ENCODE data around the gene NLRX1.

NLRX1 gene

DNA sequence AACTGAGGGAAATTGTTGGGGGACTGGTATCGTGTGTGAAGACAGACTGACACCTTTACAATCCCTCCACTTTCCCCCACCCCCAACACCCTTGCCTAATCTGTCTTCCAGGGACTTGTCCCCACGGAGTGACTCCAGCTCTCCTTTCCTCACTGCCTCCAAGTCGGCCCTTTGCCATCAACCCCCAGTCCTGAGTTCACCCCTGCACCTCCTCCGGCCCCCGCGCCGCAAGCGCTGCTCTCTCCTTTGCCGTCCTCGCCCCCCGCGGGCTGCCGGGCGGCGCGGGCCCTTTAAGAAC is 19.9 kb upstream of the NLRX1 start:
- TF ChIP-seq CTCF (IDR thresholded peaks at IDR 0.05): no peak
- no peak for TF ChIP-seq ZFX (IDR thresholded peaks at IDR 0.05; ENCODE audit: borderline replicate concordance)
- no peak overlapping the region for H3K27ac ChIP-seq

GRCh38 chr11:119149018-119149785 is 19.3 kb upstream of the NLRX1 start, which contains the start of gene ABCG4:
TSS of gene ABCG4 (plus strand) at chr11:119149052. CDS start at chr11:119149966, 914 bp downstream.
- no peak within 1 kb of the TSS for H3K27ac ChIP-seq

GRCh38 chr11:119149786-119150275 is 18.7 kb upstream of the NLRX1 start:
- TF ChIP-seq ZFX (IDR thresholded peaks at IDR 0.05; ENCODE audit: borderline replicate concordance) (no peak), CTCF (IDR thresholded peaks at IDR 0.05) (no peak)
- H3K27ac ChIP-seq: no peak overlapping the region

More at GRCh38 chr11:119149018-119149785, 19.3 kb upstream of the NLRX1 start, which contains the start of gene ABCG4:
- TF ChIP-seq ZFX (IDR thresholded peaks at IDR 0.05; ENCODE audit: borderline replicate concordance) (no peak), CTCF (IDR thresholded peaks at IDR 0.05) (no peak)

DNA sequence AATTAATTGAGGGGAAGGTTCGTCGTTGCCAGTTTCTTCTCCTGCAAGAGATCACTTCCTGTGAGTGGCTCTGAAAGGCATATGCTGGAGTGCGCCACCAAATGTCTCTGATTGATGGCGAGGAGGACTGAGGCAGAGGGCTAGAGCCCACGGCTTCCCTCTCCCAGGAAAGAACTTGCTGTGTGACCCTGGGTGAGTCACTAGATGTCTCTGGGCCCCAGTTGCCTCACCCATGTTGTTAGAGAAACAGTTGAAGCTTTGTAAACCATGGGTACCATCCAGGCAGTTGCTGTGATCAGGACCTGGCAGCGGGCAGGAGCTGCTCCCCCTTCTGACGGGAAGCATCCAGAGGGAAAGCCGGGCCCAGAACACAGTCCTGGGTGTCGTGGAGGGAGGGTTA is 16.5 kb upstream of the NLRX1 start:
- no peak overlapping the region for H3K27ac ChIP-seq
- TF ChIP-seq CTCF (IDR thresholded peaks at IDR 0.05): no peak
- TF ChIP-seq ZFX (IDR thresholded peaks at IDR 0.05; ENCODE audit: borderline replicate concordance): no peak

- no peak overlapping the region for H3K27ac ChIP-seq
- TF ChIP-seq ZFX (IDR thresholded peaks at IDR 0.05; ENCODE audit: borderline replicate concordance): no peak
- no peak for TF ChIP-seq CTCF (IDR thresholded peaks at IDR 0.05)
Measured at GRCh38 chr11:119152604-119153003, 15.9 kb upstream of the NLRX1 start.

DNA sequence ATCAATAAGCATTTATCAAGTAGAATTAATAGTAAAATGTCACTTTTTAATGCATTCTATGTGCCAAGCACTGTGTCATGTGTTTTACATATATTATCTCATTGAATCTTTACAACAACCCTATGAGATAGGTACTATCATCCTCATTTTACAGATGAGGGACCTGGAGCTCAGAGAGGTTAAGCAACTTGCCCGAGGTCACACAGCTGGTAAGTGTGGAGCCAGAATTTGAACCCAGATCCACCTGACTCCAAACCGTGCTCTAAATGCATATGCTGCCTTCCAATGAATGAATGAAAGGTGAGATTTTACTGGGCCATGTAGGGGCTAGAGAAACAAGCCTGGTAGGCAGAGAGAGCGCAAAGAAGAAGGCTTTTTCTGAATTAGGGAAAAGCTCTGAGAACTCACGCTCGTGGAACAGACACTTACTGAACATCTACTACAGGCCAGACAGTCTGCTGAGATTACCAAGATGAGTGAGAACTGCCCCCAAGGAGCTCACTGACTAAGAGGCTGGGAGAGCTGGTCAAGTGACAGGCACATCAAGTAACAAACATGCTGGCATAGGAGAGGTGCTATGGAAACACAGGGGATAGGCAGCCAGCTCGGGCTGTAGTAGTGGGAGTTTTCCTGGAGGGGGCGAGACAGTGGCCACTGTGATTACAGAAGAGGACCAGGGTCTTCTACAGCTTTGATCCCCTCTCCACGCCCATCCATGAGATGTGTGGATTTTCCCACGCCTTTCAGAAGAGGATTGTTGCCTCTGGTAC is 15.3 kb upstream of the NLRX1 start:
- TF ChIP-seq ZFX (IDR thresholded peaks at IDR 0.05; ENCODE audit: borderline replicate concordance) (no peak), CTCF (IDR thresholded peaks at IDR 0.05) (no peak)
- H3K27ac ChIP-seq: no peak overlapping the region

GRCh38 chr11:119154178-119154577 is 14.3 kb upstream of the NLRX1 start:
- H3K27ac ChIP-seq: no peak overlapping the region
- no peak for TF ChIP-seq CTCF (IDR thresholded peaks at IDR 0.05)
- TF ChIP-seq ZFX (IDR thresholded peaks at IDR 0.05; ENCODE audit: borderline replicate concordance): no peak
